Gastrocnemius medialis (tissue), 4 donors: ENCODE measurements around the gene KCTD7.

Source experiments
- POLR2A ChIP-seq, 2 donors: fragments of 450-650 bp; IDR thresholded peaks; one replicate each; pipeline ENCODE4 v1.6.1; 2017; ENCODE audit warnings: antibody characterized with exemption in 2 of 2, mild to moderate bottlenecking in 2 of 2, moderate library complexity in 2 of 2
- TF ChIP-seq, protein P1 (sequence below), 5 experiments: fragments of 450-650 bp in 3 of 5; fragments of 200-600 bp in 2 of 5; sonication (generic) in 2 of 5; IDR thresholded peaks in 4 of 5; conservative IDR thresholded peaks in 1 of 5; 1 replicate in 4 of 5; 2 replicates in 1 of 5; pipeline ENCODE4 v1.5.1; 2016 to 2019; ENCODE audit warnings: antibody characterized with exemption in 5 of 5, mild to moderate bottlenecking in 3 of 5, moderate library complexity in 3 of 5

DNA sequence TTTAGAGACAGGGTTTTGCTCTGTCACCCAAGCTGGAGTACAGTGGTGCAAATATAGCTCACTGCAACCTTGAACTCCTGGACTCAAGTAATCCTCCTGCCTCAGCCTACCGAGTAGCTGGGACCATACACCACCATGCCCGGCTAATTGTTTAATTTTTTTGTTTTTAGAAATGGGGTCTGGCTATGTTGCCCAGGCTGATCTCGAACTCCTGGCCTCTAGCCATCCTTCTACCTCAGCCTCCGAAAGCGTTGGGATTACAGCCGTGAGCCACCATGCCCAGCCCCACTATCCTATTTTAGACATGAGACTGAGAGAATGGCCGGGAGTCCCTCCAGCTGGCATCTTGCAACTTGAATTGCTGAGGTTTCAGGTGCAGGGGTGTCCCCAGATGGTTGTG lies 39.4 kb downstream of the KCTD7 start:
- TF ChIP-seq, protein P1, sequence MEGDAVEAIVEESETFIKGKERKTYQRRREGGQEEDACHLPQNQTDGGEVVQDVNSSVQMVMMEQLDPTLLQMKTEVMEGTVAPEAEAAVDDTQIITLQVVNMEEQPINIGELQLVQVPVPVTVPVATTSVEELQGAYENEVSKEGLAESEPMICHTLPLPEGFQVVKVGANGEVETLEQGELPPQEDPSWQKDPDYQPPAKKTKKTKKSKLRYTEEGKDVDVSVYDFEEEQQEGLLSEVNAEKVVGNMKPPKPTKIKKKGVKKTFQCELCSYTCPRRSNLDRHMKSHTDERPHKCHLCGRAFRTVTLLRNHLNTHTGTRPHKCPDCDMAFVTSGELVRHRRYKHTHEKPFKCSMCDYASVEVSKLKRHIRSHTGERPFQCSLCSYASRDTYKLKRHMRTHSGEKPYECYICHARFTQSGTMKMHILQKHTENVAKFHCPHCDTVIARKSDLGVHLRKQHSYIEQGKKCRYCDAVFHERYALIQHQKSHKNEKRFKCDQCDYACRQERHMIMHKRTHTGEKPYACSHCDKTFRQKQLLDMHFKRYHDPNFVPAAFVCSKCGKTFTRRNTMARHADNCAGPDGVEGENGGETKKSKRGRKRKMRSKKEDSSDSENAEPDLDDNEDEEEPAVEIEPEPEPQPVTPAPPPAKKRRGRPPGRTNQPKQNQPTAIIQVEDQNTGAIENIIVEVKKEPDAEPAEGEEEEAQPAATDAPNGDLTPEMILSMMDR (IDR thresholded peaks at IDR 0.05 in 4 of 5, conservative IDR thresholded peaks at IDR 0.05 in 1 of 5) = no peak
- no peak for TF ChIP-seq POLR2A (IDR thresholded peaks at IDR 0.05)
